Right lobe of liver (tissue), 6 donors: ENCODE data around the gene EID3. TPM values are rescaled to one million over a fixed set of nuclear protein-coding genes. Genes with fewer than 3 reads are reported as not detected.
"Not testable (repeated sequence)": the region's sequence is repeated elsewhere in the genome, so short reads cannot be mapped to it uniquely, and the experiment has no call there.

Source experiments
- ATAC-seq, 4 donors: fragments of 200-7000 bp; cut with Tn5 transposase; one replicate each; pipeline ENCODE4 v1.9.1; 2020; ENCODE audit warnings: mild to moderate bottlenecking in 4 of 4, moderate library complexity in 4 of 4
- DNase-seq, 3 donors: peaks; one replicate each; pipeline ENCODE4 v3.0.0-alpha.2; 2020
- H3K27ac ChIP-seq, 3 donors: fragments of 200-600 bp; one replicate each; pipeline ENCODE4 v1.8.0; 2022
- H3K27me3 ChIP-seq, 2 donors: fragments of 200-600 bp; one replicate each; pipeline ENCODE4 v1.8.0; 2022
- H3K36me3 ChIP-seq, 4 donors: fragments of 200-600 bp; sonication (generic) in 1 of 4; one replicate each; pipeline versions ENCODE4 v1.5.1 to v1.8.0; 2017 to 2022; ENCODE audit warnings: control low read depth in 1 of 4
- H3K4me1 ChIP-seq, 4 donors: fragments of 200-600 bp; sonication (generic) in 1 of 4; one replicate each; pipeline versions ENCODE4 v1.5.1 to v1.8.0; 2017 to 2022; ENCODE audit warnings: control low read depth in 1 of 4
- H3K4me3 ChIP-seq, 3 donors: fragments of 200-600 bp; one replicate each; pipeline ENCODE4 v1.8.0; 2022
- H3K9me3 ChIP-seq, 4 donors: fragments of 200-600 bp; sonication (generic) in 1 of 4; one replicate each; pipeline versions ENCODE4 v1.5.1 to v1.8.0; 2017 to 2022; ENCODE audit warnings: control low read depth in 1 of 4
- POLR2A ChIP-seq: fragments of 450-650 bp; IDR thresholded peaks from one replicate; pipeline ENCODE4 v1.6.1; 2017; ENCODE audit warnings: antibody characterized with exemption, mild to moderate bottlenecking
- WGBS: methylation state at CpG from one replicate; pipeline ENCODE4 v1.1.6; 2018; ENCODE audit warnings: low coverage, low lambda C conversion rate; ENCODE audit not compliant: insufficient coverage; ENCODE audit errors: missing lambda C conversion rate; 5-methylcytosine and 5-hydroxymethylcytosine counted together
- intact Hi-C, 2 donors: fragments of 100-400 bp; cut with DNase I; formaldehyde crosslinking; loops; one replicate each; pipeline versions ENCODE4 v1.11.2 to v1.14.1; 2022
- total RNA-seq, 6 experiments: library from RNA; depleted of rRNA in 2 of 6; stranded (reverse); fragments of >200 nt in 2 of 6; fragmentation: NEBNext Ultra II Directional in 3 of 6; extraction: Animal tissue kit (Norgen Biotek cat#: 25700) in 3 of 6; gene quantifications; one replicate each; pipeline versions ENCODE4 v1.1.0 to v1.2.4, GENCODE V29; 2016 to 2023
- TF ChIP-seq, protein P1 (sequence below), 4 donors: fragments of 200-600 bp in 3 of 4; fragments of 450-650 bp in 1 of 4; IDR thresholded peaks; one replicate each; pipeline versions ENCODE4 v1.5.1 to v1.8.0; 2016 to 2022; ENCODE audit warnings: antibody characterized with exemption in 4 of 4, mild to moderate bottlenecking in 2 of 4
- donor health status: DM: no; HTN: yes; CAD: no.
- donor health status: DM: no; HTN: no; CAD: no.
- donor health status: DM: no; HTN: no; CAD: no.
- donor health status: DM: no; HTN: yes; CAD: no.
- donor health status: DM: no; HTN: yes; CAD: no.

Gene EID3
- total RNA-seq, 6 experiments from 2014 or later, result 1.1 to 7.3 (median 1.4) TPM

DNA sequence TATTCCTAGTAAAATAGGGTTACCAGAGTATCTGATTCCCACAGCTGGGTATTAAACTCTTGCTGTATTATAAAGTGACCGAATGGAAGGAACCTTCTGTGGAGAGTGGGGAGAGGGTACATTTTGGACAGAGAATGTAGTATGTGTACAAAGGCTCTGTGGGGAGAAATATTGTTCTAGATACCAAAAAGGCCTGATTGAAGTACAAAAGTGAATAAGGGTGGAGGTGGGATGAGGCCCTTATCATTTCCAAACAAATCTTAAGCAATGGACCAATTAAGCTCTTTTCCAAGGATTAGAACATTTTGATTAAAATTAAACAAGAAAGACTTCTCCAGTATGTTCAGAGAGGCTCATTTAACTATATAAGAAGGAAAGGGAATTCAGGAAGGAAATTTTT is 20.4 kb downstream of the EID3 start:
- TF ChIP-seq POLR2A, result no peak
- no peak overlapping the region for H3K27ac ChIP-seq
- WGBS, result 100% methylated on average over 1 of the region's 1 CpG
- H3K36me3 ChIP-seq, result peaks cover 0 to 83% (median 52%) of the 10 kb centered on the region in 4 donors
- intact Hi-C loops, result no loop called here
- ATAC-seq (no peak), DNase-seq (no peak)
- no peaks in the 10 kb centered on the region for H3K9me3 ChIP-seq
- no peaks in the 10 kb centered on the region for H3K27me3 ChIP-seq
- H3K4me3 ChIP-seq, result no peak overlapping the region
- no peaks in the 10 kb centered on the region for H3K4me1 ChIP-seq

DNA sequence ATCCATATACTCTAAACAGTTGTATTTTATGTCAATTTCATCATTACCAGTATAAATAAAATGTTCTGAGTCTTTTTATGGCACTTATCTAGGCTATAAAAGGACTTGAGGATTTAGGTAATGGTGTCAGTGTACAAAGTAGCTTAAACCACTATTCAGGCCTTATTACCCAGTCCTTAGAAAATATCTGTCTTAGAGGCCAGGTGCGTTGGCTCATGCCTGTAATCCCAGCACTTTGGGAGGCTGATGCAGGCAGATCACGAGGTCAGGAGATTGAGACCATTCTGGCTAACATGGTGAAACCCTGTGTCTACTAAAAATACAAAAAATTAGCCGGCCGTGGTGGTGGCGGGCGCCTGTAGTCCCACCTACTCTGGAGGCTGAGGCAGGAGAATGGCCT is 24.7 kb downstream of the EID3 start:
- H3K4me3 ChIP-seq, H3K4me1 ChIP-seq, intact Hi-C loops, DNase-seq, H3K9me3 ChIP-seq, ATAC-seq, H3K27me3 ChIP-seq, H3K27ac ChIP-seq: not testable (repeated sequence)
- 83% methylated on average over 2 of the region's 6 CpGs for WGBS
- peaks cover 0 to 87% (median 33%) of the 10 kb centered on the region in 4 donors for H3K36me3 ChIP-seq

GRCh38 chr12:104328790-104329189 is 25.3 kb downstream of the EID3 start:
- Histone ChIP-seq H3K4me3 (no peak overlapping the region), H3K4me1 (no peaks in the 10 kb centered on the region), H3K27me3 (no peaks in the 10 kb centered on the region), H3K27ac (no peak overlapping the region), H3K36me3 (peaks cover 0 to 93% (median 35%) of the 10 kb centered on the region in 4 donors), H3K9me3 (no peaks in the 10 kb centered on the region)
- WGBS, result 88% methylated on average over 1 of the region's 1 CpG
- DNase-seq (no peak), ATAC-seq (no peak)
- intact Hi-C loops, result no loop called here
- no peak for TF ChIP-seq POLR2A
- TF ChIP-seq, protein P1, sequence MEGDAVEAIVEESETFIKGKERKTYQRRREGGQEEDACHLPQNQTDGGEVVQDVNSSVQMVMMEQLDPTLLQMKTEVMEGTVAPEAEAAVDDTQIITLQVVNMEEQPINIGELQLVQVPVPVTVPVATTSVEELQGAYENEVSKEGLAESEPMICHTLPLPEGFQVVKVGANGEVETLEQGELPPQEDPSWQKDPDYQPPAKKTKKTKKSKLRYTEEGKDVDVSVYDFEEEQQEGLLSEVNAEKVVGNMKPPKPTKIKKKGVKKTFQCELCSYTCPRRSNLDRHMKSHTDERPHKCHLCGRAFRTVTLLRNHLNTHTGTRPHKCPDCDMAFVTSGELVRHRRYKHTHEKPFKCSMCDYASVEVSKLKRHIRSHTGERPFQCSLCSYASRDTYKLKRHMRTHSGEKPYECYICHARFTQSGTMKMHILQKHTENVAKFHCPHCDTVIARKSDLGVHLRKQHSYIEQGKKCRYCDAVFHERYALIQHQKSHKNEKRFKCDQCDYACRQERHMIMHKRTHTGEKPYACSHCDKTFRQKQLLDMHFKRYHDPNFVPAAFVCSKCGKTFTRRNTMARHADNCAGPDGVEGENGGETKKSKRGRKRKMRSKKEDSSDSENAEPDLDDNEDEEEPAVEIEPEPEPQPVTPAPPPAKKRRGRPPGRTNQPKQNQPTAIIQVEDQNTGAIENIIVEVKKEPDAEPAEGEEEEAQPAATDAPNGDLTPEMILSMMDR (IDR thresholded peaks at IDR 0.05), result no peak

DNA sequence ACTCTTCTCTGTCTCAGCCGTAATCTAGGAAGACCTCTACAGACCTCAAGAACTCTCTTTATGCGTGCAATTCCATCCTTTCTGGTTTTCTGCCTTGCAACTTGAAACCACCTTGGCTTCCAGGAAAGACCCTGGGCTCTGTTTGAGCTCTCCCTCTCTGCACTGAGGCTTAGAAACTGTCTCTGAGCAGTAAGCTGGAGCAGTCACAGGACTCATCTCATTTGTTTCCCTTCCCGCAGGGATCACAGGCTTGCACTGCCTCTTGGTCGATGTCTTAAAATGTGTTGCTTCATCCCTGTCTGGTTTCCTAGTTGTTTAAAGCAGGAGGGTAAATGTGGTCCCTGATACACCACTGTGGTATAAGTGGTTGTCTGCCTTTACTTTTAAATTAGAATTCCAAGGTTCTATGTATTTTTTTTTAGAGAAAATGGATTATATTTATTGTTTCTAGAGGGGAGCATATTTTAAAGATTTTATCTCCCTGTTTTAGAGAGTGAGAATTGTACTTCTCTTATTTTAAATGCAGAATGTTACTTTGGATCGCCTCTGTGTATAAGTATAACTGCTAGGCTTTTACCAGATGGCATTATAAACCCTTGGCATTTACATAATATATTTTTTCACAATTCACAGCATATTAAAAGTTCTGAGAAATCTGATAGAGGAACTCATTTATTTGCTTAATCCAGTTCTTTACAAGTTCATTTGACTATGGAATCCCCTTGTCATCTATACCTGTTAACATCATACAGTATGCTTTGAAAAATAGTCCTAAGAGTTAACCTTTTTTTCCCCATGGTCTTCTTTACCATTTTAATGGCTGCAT is 26.4 kb downstream of the EID3 start:
- Histone ChIP-seq H3K27me3 (no peaks in the 10 kb centered on the region), H3K9me3 (no peaks in the 10 kb centered on the region), H3K4me1 (no peaks in the 10 kb centered on the region), H3K36me3 (peaks cover 0 to 98% (median 42%) of the 10 kb centered on the region in 4 donors), H3K27ac (no peak overlapping the region), H3K4me3 (no peak overlapping the region)
- ATAC-seq (no peak), DNase-seq (no peak)
- intact Hi-C loops, result no loop called here
- WGBS, result 87% methylated on average over 5 of the region's 5 CpGs
- no peak for TF ChIP-seq POLR2A
- TF ChIP-seq, protein P1 (IDR thresholded peaks at IDR 0.05), result no peak

DNA sequence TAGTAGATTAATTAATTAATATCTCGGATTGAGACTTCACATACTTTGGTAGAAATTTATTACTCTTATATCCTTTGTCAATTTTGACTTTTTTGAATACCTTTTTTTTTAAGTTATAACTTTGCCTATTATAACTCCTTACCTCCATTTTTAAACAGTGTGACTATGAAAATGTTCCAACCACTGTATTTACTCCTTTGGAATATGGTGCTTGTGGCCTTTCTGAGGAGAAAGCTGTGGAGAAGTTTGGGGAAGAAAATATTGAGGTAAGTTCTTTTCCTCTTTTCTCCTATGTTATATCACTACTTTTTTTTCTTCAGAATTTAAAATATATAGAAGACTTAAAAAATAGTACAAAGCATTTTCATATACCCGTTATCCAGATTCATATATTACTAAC is 27.8 kb downstream of the EID3 start:
- H3K27ac ChIP-seq, result no peak overlapping the region
- no peak for TF ChIP-seq POLR2A
- TF ChIP-seq, protein P1 (IDR thresholded peaks at IDR 0.05), result no peak
- intact Hi-C loops, result no loop called here
- no peaks in the 10 kb centered on the region for H3K27me3 ChIP-seq
- H3K4me3 ChIP-seq, result no peak overlapping the region
- 92% methylated on average over 2 of the region's 2 CpGs for WGBS
- DNase-seq, result no peak
- no peaks in the 10 kb centered on the region for H3K4me1 ChIP-seq
- no peak for ATAC-seq
- H3K9me3 ChIP-seq, result no peaks in the 10 kb centered on the region
- peaks cover 0 to 98% (median 39%) of the 10 kb centered on the region in 4 donors for H3K36me3 ChIP-seq

DNA sequence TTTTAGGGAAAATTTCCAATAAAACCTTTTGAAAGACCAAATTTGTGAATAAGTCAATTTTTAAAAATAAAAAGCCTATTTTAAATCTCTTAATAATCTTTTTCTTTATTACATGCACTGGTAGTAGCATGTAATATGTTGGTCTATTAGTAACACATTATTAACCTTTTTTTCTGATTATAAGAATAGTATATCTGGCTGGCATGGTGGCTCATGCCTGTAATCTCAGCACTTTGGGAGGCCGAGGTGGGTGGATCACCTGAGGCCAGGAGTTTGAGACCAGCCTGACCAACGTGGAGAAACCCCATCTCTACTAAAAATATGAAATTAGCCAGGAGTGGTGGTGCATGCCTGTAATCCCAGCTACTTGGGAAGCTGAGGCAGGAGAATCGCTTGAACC is 28.7 kb downstream of the EID3 start:
- DNase-seq, intact Hi-C loops, ATAC-seq, H3K27me3 ChIP-seq, H3K4me1 ChIP-seq, H3K9me3 ChIP-seq, H3K27ac ChIP-seq, H3K4me3 ChIP-seq: not testable (repeated sequence)
- peaks cover 0 to 98% (median 38%) of the 10 kb centered on the region in 4 donors for H3K36me3 ChIP-seq
- 100% methylated on average over 2 of the region's 3 CpGs for WGBS
